ENCODE measurements around the gene CAND1. TPM values are rescaled to one million over a fixed set of nuclear protein-coding genes. Genes with fewer than 3 reads are reported as not detected.

Gene CAND1
- total and polyA plus RNA-seq, 2 donors (not counting 1 experiment from before 2014, with no cell fraction given) = 14.8 to 108 TPM

DNA sequence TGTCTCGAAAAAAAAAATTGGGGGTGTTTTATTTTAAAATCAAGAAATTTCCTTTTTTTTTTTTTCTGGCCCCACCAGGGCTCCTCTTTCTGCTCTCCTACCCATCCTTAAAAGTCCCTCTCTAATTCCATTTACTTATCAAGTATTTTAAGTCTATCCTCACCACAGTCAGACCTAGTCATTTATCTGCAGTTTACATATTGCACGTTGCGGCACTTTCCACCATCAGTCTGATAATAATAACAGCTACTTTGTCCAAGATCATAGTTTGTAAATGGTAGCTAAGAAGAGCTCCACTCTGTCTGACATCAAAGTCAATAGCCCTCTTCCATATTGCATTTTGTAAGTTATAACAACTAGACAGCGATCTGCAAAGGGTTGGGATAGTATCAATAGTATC, 23.6 kb upstream of the CAND1 start:
- intact Hi-C loops (cut with micrococcal nuclease) = no loop called here
- WGBS (ENCODE audit: insufficient coverage) = no CpG with 5 or more reads among the region's 4 CpGs

DNA sequence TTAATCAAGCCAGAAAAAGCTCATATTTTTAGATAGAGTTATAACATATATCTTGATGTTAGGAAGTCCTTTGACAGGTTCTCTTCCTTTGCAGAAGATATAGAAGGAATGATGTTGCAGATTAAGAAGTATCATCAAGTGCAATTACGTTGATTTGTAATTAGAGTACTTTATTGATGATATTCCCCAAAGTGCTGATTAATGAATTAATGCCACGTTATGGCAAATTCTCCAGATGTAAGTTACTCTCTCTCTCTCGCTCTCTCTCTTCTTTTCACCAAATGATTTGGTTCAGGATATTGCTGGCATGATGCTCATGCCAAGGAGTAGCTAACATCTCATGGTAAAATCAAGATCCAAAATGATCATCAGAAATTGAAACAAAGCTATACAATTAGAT, 18.1 kb upstream of the CAND1 start:
- no peak for ATAC-seq (ENCODE audit: low read depth)

More for the DNA sequence above, 23.6 kb upstream of the CAND1 start:
- POLR2A ChIA-PET = interaction anchor here (0.7 kb wide), 1 partner anchor 480 kb away, joined by 3 read pairs; no protein-coding TSS in a partner anchor
- no peaks in the 10 kb centered on the region for H3K9me3 Mint-ChIP-seq (ENCODE audit: insufficient read depth)
- Histone ChIP-seq H3K36me3 (replicated peaks in 1 of 2; ENCODE audit: control extremely low read depth in 1 of 2, control insufficient read depth in 1 of 2, extremely low read depth in 1 of 2, insufficient read depth in 2 of 2, low read length in 1 of 2) (no peaks in the 10 kb centered on the region), H3K27me3 (replicated peaks in 1 of 4; ENCODE audit: control extremely low read depth in 1 of 4, control insufficient read depth in 3 of 4, insufficient read depth in 4 of 4, low read length in 3 of 4) (peaks cover 0 to 4% (median 0%) of the 10 kb centered on the region in 4 experiments), H3K4me2 (replicated peaks; ENCODE audit: low read depth, low read length, poor library complexity, severe bottlenecking) (no peak overlapping the region), H3K27ac (ENCODE audit: low read length in 2 of 2) (no peak overlapping the region), H3K79me2 (ENCODE audit: control insufficient read depth, insufficient read depth, low read length) (no peaks in the 10 kb centered on the region), H3K9me3 (ENCODE audit: control extremely low read depth in 1 of 3, control insufficient read depth in 2 of 3, insufficient read depth in 1 of 3, low read length in 2 of 3) (peaks cover 0 to 1% (median 0%) of the 10 kb centered on the region in 3 donors), H3K4me3 (ENCODE audit: control extremely low read depth in 1 of 5, extremely low read depth in 1 of 5, insufficient read depth in 1 of 5, low read depth in 2 of 5, low read length in 4 of 5) (no peak overlapping the region), H3K9ac (ENCODE audit: low read length) (no peak overlapping the region), H3K4me1 (ENCODE audit: control insufficient read depth in 2 of 2, insufficient read depth in 2 of 2, low read length in 2 of 2) (no peaks in the 10 kb centered on the region), H4K20me1 (ENCODE audit: control insufficient read depth, insufficient read depth, low read length, poor library complexity, severe bottlenecking) (no peaks in the 10 kb centered on the region), H2AFZ (ENCODE audit: insufficient read depth, low read depth, low read length, poor library complexity, severe bottlenecking) (no peak overlapping the region)
- CTCF ChIA-PET = no interaction called here
- DNase-seq (no peak), ATAC-seq (ENCODE audit: low read depth) (no peak)
- H3K27ac Mint-ChIP-seq = no peak overlapping the region
- H3K4me1 Mint-ChIP-seq = no peaks in the 10 kb centered on the region
- no peak overlapping the region for H3K4me3 Mint-ChIP-seq
- peaks cover 12% of the 10 kb centered on the region for H3K27me3 Mint-ChIP-seq
- TF ChIP-seq, protein P1, sequence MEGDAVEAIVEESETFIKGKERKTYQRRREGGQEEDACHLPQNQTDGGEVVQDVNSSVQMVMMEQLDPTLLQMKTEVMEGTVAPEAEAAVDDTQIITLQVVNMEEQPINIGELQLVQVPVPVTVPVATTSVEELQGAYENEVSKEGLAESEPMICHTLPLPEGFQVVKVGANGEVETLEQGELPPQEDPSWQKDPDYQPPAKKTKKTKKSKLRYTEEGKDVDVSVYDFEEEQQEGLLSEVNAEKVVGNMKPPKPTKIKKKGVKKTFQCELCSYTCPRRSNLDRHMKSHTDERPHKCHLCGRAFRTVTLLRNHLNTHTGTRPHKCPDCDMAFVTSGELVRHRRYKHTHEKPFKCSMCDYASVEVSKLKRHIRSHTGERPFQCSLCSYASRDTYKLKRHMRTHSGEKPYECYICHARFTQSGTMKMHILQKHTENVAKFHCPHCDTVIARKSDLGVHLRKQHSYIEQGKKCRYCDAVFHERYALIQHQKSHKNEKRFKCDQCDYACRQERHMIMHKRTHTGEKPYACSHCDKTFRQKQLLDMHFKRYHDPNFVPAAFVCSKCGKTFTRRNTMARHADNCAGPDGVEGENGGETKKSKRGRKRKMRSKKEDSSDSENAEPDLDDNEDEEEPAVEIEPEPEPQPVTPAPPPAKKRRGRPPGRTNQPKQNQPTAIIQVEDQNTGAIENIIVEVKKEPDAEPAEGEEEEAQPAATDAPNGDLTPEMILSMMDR (IDR thresholded peaks at IDR 0.05) = no peak
- TF ChIP-seq EZH2 (IDR thresholded peaks at IDR 0.05; ENCODE audit: borderline replicate concordance, insufficient read depth, low read depth, low read length, poor library complexity, severe bottlenecking) = no peak

More for the DNA sequence above, 18.1 kb upstream of the CAND1 start:
- H2AFZ ChIP-seq (ENCODE audit: insufficient read depth, low read depth, low read length, poor library complexity, severe bottlenecking) = no peak overlapping the region
- whole genome bisulfite sequencing (ENCODE audit: insufficient coverage) = no CpG with 5 or more reads among the region's 3 CpGs
- no peak overlapping the region for H3K4me3 Mint-ChIP-seq
- H3K4me1 ChIP-seq (ENCODE audit: control insufficient read depth in 2 of 2, insufficient read depth in 2 of 2, low read length in 2 of 2) = no peaks in the 10 kb centered on the region
- ChIA-PET POLR2A (interaction anchor here (0.5 kb wide), 1 partner anchor 602 kb away, joined by 7 read pairs; no protein-coding TSS in a partner anchor), CTCF (no interaction called here)
- intact Hi-C loops (cut with micrococcal nuclease) = no loop called here
- no peaks in the 10 kb centered on the region for H3K36me3 ChIP-seq (replicated peaks in 1 of 2; ENCODE audit: control extremely low read depth in 1 of 2, control insufficient read depth in 1 of 2, extremely low read depth in 1 of 2, insufficient read depth in 2 of 2, low read length in 1 of 2)
- TF ChIP-seq, protein P1 (IDR thresholded peaks at IDR 0.05) = no peak
- no peak for TF ChIP-seq EZH2 (IDR thresholded peaks at IDR 0.05; ENCODE audit: borderline replicate concordance, insufficient read depth, low read depth, low read length, poor library complexity, severe bottlenecking)
- no peaks in the 10 kb centered on the region for H3K27me3 ChIP-seq (replicated peaks in 1 of 4; ENCODE audit: control extremely low read depth in 1 of 4, control insufficient read depth in 3 of 4, insufficient read depth in 4 of 4, low read length in 3 of 4)
- H3K9me3 Mint-ChIP-seq (ENCODE audit: insufficient read depth) = no peaks in the 10 kb centered on the region
- H3K79me2 ChIP-seq (ENCODE audit: control insufficient read depth, insufficient read depth, low read length) = no peaks in the 10 kb centered on the region
- no peaks in the 10 kb centered on the region for H4K20me1 ChIP-seq (ENCODE audit: control insufficient read depth, insufficient read depth, low read length, poor library complexity, severe bottlenecking)
- H3K27ac Mint-ChIP-seq = no peak overlapping the region
- H3K9ac ChIP-seq (ENCODE audit: low read length) = no peak overlapping the region
- no peak overlapping the region for H3K4me3 ChIP-seq (ENCODE audit: control extremely low read depth in 1 of 5, extremely low read depth in 1 of 5, insufficient read depth in 1 of 5, low read depth in 2 of 5, low read length in 4 of 5)
- no peaks in the 10 kb centered on the region for H3K4me1 Mint-ChIP-seq
- no peak overlapping the region for H3K4me2 ChIP-seq (replicated peaks; ENCODE audit: low read depth, low read length, poor library complexity, severe bottlenecking)
- H3K9me3 ChIP-seq (ENCODE audit: control extremely low read depth in 1 of 3, control insufficient read depth in 2 of 3, insufficient read depth in 1 of 3, low read length in 2 of 3) = no peaks in the 10 kb centered on the region
- no peak for DNase-seq
- H3K27ac ChIP-seq (ENCODE audit: low read length in 2 of 2) = no peak overlapping the region
- peaks cover 23% of the 10 kb centered on the region for H3K27me3 Mint-ChIP-seq
